ENCODE data around the gene CACNG1.

Gene CACNG1

DNA sequence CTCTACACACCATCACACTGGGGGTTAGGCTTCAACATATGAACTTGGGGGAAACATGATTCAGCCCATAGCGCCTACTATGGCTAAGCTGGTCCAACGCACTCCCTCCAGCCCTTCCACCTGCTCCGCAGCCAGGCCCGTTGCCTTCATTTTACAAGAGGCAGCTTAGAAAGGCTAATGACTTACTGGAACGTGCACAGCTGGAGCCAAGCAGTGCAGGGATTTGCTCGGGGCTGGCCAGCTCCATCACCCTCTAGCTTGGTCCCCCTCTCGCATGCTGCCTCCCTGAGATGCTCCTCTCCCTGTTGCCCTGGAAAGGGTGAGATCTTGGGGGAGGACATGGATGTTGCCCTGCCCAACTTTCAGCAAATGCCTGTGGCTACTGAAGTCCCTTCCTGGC is 2.8 kb upstream of the CACNG1 start:
- TF ChIP-seq, protein P1, sequence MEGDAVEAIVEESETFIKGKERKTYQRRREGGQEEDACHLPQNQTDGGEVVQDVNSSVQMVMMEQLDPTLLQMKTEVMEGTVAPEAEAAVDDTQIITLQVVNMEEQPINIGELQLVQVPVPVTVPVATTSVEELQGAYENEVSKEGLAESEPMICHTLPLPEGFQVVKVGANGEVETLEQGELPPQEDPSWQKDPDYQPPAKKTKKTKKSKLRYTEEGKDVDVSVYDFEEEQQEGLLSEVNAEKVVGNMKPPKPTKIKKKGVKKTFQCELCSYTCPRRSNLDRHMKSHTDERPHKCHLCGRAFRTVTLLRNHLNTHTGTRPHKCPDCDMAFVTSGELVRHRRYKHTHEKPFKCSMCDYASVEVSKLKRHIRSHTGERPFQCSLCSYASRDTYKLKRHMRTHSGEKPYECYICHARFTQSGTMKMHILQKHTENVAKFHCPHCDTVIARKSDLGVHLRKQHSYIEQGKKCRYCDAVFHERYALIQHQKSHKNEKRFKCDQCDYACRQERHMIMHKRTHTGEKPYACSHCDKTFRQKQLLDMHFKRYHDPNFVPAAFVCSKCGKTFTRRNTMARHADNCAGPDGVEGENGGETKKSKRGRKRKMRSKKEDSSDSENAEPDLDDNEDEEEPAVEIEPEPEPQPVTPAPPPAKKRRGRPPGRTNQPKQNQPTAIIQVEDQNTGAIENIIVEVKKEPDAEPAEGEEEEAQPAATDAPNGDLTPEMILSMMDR (IDR thresholded peaks at IDR 0.05; ENCODE audit: extremely low read depth, insufficient read depth, missing control alignments) = no peak
- no peak for DNase-seq (ENCODE audit: low spot score)
- in situ Hi-C loops (cut with MboI; ENCODE audit: low pct_unique_long_range_greater_than_20kb, low sequenced_read_pairs, unreplicated experiment) = no loop called here

DNA sequence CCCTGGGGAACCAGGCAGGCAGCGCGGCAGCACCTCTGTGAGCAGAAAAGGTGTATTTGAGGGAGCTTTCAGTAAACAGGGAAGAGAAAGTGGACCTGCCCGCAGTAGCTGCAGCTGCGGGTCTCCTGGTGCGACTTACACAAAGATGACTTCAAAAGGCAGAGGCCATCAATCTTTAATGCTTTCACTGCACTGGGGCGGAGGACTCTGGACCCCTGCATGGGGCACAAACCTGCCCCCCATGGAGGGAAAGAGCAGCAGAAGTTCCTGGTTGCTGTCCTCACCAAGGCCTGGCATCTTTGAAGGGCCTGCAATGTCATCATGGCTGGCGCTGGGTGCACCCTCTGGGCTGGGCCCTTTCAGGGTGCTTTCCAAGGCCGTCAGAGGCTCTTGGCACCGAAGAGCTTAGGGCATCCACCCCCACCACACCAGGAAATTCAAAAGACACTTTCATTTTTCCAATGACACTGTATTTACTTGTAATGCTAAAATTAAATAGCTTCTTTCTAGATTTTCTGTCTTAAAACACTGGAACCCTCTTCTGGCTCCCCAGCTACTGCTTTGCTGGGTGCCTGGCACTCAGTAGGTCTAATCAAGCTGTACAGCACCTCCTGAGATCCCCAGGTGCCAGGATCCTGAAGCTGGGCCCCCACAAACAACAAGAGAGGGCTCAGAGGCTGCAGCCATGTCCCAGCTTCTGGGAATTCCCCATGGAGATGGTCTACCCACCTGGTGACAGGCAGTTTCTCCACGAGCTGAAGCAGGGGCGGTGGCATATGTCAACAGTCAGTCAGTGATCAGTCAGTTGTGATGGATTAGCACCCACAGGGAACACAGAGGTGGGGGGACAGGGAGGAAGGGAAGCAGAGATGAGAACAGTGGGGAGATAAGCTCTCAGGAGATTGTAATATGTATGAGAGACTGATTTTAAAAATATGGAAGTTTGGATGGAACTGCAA is 2.1 kb upstream of the CACNG1 start:
- TF ChIP-seq, protein P1 (IDR thresholded peaks at IDR 0.05; ENCODE audit: extremely low read depth, insufficient read depth, missing control alignments) = no peak
- in situ Hi-C loops (cut with MboI; ENCODE audit: low pct_unique_long_range_greater_than_20kb, low sequenced_read_pairs, unreplicated experiment) = no loop called here
- DNase-seq (ENCODE audit: low spot score) = peak; percentile 55

DNA sequence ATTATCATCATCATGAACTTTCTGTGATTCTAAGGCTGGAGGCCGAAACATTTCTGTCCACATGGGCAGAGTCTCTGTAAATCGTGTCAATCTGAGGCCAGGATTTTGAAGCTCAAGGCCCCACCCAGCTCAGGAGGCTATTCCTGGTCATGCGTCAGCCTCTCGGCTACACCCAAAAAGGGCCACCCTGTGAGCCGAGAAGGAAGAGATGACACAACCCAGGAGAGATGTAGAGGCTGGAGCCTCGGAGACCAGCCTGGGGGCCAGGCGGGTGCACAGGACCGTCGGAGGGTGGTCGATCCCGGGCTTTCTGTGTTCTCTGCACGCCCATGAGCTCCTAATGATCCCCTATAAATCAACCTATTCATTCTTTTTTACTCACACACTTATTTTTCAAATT is 1.1 kb upstream of the CACNG1 start:
- TF ChIP-seq, protein P1 (IDR thresholded peaks at IDR 0.05; ENCODE audit: extremely low read depth, insufficient read depth, missing control alignments) = no peak
- in situ Hi-C loops (cut with MboI; ENCODE audit: low pct_unique_long_range_greater_than_20kb, low sequenced_read_pairs, unreplicated experiment) = no loop called here
- DNase-seq (ENCODE audit: low spot score) = no peak

DNA sequence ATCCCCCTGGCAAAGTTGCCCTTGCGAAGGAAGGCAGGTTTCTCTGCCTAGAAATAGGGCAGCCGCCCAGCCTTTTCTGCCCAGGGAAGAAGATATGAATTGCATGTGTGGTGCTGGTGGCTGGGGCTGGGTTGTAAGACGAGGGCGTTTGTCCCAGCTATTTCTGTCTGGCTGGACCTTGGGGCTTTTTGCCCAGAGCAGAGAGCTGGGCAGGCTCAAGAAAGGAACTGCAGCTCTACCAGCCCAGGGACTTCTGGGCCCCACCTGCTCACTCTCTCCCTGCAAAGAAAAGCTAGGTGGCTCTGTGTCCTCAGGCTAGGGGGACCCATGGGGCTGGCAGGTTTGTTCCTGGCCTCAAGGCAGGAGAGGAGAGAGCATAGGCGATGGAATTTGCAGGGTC is 586 bp downstream of the CACNG1 start:
- DNase-seq (ENCODE audit: low spot score) = no peak

DNA sequence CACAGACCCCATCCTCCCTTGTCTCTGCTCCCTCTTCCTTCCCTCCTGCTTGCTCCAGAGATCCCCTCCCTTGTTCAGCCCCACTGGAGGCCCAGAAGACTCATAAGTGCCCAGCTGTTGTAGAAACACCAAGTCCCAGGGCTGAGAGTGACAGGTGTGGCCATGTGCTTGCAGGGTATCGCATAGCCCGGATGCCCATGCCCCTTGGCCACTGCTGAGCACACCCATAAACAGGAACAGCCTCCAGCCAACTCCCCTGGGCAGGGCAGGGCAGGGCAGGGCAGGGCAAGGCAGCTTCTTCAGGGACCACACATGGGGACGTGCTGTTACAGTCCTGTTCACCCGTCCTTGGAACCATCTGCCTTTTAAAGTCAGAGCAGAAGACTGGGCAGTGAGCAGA is 2.0 kb downstream of the CACNG1 start:
- TF ChIP-seq, protein P1 (IDR thresholded peaks at IDR 0.05; ENCODE audit: extremely low read depth, insufficient read depth, missing control alignments) = no peak
- DNase-seq (ENCODE audit: low spot score) = no peak
- in situ Hi-C loops (cut with MboI; ENCODE audit: low pct_unique_long_range_greater_than_20kb, low sequenced_read_pairs, unreplicated experiment) = no loop called here

More for the DNA sequence above, 586 bp downstream of the CACNG1 start:
- in situ Hi-C loops (cut with MboI; ENCODE audit: low pct_unique_long_range_greater_than_20kb, low sequenced_read_pairs, unreplicated experiment) = no loop called here
- TF ChIP-seq, protein P1 (IDR thresholded peaks at IDR 0.05; ENCODE audit: extremely low read depth, insufficient read depth, missing control alignments) = no peak

DNA sequence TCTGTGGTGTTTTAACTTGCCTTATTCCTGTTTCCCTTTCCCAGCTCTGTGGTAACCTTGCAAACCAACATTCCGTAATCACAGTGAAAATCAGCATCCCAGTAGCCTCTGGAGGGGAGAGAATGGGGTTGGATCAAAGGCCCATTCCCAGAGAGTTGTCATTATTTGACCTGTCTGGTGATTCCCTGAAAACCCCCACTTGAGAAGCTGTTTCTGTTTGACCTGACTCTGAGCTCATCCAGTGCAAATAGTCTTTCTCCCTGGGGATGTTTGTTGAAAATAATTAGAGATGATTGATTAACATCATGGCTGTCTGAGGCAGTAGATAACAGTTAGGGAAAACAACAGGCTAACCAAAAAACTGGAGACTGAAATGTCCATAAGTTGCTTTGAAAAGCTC is 3.0 kb downstream of the CACNG1 start:
- no peak for DNase-seq (ENCODE audit: low spot score)
- TF ChIP-seq, protein P1 (IDR thresholded peaks at IDR 0.05; ENCODE audit: extremely low read depth, insufficient read depth, missing control alignments) = no peak
- in situ Hi-C loops (cut with MboI; ENCODE audit: low pct_unique_long_range_greater_than_20kb, low sequenced_read_pairs, unreplicated experiment) = no loop called here
